HG03159 (cell line): ENCODE data around the gene AFF3.

Experiments used
- ATAC-seq: cut with Tn5 transposase; IDR thresholded peaks from one replicate; pipeline ENCODE4 v1.9.1; 2021; ENCODE audit warnings: mild to moderate bottlenecking, moderate library complexity; ENCODE audit not compliant: unreplicated experiment

Gene AFF3

DNA sequence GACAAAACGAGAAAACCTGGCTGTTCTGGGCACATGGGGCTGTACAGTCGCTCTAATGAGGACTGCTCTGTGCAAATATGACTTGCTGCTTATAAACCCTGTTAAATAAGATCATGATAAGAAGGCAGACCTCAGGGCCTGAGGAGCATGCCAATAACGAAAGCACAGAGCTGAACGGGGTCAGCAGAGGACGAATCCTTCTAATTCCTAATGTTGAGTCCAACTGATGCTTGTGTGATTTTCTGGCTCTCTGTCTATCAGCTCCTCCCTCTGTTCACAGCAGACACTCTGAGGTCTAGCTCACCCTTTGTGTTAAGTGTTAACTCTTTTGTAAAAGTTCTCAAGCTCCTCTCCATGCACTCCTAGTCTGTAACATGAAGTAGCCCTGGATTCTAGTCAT is 485.4 kb downstream of the AFF3 start:
- ATAC-seq, result no peak

DNA sequence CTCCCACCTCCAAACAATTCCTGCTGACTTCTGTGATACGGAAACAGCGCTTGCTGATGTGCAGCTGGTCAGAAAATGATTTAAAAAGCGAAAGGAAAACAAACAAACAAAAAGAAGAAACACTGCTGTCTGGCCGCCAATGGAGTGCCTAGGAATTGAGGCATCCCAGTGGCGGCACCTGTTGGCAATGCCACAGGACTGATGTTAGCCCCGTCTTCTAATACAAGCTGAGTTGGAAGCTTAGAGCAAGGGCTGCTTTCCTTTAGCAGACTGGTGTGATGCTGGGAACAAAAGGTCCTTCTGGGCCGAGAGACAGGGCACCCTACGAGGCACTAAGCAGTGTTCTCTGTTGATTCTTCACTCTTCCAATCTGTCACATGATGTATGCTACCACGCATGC is 489.0 kb downstream of the AFF3 start:
- no peak for ATAC-seq

DNA sequence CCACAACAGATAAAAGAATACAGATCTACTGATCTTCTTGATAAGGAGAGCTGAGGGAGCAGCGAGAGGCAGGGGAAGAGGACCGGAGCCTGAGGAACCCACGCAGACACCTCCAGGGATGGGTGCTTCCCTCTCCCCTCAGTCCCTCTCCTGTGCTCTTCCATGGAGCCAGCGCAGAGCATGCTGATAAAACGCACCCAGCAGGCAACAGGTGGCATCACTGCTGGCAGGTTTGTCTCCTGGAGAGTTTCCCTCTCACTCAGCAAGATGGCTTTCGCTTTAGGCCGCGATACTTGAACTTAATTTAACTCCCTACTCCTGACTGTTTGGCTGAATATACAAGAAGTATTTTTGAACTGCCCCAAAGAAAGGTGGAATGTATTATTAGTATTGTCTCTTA is 489.5 kb downstream of the AFF3 start:
- no peak for ATAC-seq

DNA sequence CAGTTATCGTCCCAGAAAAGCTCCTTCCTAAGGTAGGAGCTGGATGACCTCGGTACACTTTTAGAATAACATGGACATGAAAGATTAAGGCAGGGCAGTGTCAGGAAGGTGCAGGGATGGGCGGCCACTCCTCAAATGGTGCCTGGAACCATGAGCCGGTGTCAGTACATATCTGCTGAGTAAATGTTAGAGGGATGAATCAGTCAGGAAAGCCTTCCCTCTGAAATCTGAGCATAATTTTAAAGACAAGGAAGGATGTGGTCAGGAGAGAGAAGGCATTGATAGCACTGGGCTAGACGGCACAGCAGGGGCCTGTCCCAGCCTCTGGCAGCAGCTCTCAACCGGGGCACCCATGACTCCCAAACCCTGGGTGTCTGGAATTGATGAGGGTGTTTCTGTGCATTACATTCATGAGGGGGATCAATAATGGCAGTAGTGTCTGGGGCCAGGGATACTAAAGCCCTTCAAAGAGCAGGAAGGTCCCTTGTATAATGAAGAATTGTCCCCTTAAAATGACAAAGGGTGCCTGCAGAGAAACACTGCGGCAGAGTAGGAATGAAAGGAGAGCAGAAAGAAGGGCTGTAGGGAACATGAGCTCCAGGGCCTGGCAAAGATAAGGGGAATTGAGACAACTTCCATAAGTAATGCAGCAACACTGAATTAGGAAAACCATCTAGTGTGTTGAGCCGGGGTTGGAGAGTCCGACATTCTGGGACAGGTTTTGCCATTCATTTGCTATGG is 490.3 kb downstream of the AFF3 start:
- no peak for ATAC-seq

DNA sequence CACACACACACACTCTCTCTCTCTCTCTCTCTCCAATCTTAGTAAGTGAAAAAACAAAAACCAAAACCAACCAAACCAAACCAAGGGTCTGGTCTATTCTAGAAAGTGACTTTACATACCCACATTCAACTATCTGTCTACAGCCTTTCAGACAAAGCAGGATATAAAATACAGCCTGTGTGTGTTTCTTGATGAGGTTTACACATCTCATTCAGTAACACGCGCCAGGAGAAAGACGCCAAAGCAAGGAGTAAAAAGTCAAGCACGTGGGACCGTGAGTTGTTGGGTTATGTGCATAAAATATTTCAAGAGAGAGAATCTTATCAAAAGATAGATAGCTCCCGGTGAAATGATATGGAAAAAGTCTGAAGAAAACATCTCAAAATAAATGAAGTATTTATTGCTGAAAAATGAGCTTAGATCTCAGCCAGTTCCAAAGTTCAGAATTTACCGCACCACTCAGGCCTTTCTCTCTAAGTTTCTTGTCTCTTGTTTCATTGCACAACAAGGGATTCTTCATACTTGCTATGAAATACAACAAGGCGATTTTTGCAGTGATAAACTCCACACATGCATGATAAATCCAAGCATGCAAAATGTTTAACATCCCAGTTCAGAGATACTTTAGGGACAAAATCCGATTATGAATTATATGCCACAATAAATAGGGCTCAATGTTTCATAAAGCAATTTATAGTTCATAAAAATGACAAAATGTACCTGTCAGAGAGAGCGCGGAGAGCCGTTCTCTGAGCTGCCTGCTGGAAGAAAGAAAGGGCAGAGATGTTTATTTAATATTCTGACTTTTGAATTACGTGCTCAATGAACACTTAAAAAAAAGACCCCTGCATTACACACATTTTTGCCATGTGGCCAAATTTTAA is 493.2 kb downstream of the AFF3 start:
- ATAC-seq, result no peak

DNA sequence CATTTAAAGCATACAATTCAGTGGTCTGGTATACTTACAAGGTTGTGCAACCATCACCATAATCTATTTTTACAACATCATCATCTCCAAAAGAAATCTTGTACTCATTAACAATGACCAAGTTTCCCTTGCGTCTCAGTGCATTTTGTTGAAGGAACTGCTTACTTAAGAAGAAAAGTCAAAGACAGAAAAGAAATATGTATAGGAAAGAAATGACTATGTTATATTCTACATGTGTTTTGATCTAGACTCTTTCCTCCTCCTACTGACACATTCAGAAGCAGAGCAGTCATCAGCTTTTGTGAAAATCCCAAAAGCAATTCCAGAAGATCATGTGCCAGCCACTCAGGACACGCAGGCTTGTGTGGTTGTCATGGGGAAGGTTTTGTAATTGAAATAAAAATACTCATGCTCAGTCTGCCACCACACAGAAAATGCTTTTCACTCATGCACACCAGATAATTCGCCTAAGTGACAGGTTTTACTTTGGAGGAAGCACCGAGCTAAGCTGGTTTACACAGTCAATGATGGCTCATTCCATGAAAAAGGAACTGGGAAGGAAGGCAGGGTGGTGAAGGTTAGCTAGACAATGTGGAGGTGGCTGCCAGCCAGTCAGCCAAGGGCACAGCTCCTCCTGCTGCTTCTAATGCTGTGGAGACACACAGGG is 494.1 kb downstream of the AFF3 start:
- no peak for ATAC-seq

DNA sequence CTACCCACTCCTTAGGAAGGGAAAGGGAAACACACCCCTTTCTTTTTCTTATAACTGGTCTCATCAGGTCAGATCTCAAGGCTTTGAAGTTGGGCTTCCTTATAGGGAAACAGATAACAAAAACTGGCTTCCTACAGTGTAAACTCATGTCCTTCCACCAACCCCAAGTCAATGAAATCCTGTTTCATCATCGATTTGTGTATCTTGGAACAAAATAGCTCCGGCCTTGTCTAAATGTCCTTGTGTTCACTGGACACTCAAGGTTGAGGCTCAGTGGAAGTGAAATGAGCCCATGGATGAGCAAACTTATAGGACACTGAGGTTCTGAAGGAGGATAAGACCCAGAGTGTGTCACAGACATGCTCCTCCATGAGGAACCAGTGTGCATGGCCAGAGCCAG is 496.4 kb downstream of the AFF3 start:
- no peak for ATAC-seq

DNA sequence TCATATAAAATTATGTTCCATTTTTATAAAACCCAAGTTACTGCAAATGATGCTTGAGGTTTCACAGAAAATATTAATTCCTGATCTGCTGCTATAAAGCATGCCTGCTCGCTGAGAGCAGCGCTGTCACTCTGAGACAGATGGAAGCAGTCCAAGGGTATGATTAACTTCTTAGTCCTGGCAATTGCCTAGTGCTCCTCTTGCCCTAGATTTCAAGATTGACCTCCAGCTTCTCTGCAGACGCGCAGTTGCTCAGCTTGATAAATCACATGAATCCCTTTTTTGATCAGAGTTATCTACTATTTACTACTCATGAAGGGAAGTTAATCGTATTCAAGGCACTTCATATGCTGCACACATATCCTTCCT is 498.0 kb downstream of the AFF3 start:
- ATAC-seq, result no peak

DNA sequence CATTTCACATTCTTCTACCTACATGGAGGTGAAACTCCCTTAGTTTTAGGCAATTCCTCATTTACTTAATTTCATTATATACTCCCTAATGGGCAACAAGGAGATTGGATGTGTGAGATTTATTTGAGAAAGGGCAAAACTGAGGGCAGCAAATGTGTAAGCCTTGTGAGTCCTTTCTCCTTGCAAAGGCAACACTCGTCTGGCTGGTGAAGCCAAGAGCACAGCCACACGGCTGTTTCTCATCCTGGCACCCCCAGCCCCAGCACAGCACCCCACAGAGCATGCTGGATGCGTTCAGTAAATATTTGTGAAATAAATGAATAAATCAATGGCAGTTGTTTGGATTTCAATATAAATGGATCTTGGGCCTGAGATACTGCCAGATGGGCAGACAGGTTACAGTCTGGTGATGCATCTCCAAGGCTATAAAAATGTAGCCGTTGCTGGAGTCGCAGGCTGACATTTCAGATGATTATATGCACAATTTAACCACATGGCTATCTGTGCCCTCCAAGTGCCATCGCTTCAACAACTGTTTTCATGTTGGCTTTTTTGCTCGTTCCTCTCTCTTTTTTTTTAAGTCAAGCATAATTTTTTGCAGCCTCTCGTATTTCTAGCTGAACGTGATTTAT is 498.5 kb downstream of the AFF3 start:
- no peak for ATAC-seq

DNA sequence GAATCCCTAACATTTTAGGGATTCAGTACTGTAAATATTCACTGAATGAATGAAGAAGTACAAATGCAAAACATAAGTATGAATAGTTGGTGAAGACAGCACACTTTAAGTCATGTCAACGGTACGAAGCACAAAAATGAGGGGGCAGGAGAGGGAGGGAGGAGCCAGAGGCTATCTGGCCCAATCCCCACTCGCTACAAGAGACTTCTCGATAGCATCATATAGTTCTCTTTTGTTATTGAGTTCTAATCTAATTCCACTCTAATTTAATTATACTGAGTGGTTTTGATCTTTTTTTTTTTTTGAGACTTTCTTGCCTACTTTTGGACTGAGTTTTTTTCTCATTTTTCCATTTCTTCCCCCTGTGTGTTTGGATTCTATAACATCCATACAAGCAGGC is 500.4 kb downstream of the AFF3 start:
- no peak for ATAC-seq

DNA sequence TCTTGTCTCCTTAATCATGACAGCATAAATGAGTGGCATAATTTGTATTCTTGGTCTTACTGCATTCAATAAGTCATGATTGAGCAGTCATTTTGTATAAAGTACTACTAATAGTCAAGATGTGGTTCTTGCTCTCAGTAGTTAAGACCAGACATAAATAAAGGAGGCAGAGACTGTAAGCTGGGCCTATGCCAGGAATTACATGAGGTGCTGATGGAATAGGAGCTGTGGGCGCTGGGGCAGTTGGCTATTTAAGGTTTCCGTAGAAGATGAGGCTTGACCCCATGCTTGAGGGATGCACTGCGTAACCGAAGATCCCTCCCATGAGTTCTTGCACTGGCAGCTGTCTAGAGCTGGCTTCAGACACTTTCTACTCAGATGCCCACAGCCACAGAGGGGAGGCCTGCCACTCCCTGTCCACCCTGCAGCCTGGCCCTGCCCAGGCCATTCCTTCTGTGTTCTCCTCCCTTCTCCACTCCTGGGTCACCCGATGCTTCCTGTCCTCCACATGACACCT is 501.7 kb downstream of the AFF3 start:
- no peak for ATAC-seq

DNA sequence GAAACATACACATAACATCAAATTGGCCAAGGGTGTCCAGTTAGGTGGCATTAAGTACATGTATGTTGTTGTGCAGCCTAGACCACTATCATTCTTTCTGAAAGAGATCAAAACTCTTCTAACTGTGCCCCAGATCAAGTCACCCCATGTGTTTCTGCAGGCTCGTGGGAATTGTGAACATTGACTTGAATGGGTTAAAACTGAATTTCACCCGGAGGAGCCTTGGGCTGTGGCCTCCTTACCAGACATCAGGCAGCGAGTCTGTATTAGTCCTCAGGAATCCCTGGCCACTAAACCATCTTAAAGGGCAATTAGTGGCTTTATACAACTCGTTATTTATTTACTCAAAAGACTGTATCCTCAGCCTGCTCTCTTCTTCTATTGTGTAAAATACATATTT is 503.6 kb downstream of the AFF3 start:
- no peak for ATAC-seq

DNA sequence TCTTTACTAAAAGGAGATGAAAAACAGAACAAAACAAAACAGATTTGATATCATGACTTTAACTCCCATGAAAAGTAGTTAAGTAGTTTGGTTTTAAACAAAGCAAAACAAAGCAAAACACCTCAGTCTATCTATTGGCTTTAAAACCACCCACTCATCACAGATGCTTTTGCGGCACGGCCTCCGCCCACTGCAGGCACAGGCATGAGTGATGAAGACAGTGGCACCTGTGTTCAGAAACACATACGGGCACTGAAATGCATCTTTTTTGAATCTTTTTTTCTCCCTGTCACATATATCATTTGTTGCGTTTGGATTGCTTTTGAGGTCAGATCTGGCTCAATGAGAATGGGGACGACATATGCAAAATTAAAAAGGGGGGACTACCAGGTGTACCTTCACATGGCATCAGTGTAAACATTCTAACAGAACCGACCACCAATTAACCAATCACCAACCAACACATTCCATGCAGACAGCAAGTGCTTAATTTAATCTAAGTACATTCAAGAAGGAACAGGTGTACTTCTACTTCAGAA is 505.2 kb downstream of the AFF3 start:
- ATAC-seq, result no peak

DNA sequence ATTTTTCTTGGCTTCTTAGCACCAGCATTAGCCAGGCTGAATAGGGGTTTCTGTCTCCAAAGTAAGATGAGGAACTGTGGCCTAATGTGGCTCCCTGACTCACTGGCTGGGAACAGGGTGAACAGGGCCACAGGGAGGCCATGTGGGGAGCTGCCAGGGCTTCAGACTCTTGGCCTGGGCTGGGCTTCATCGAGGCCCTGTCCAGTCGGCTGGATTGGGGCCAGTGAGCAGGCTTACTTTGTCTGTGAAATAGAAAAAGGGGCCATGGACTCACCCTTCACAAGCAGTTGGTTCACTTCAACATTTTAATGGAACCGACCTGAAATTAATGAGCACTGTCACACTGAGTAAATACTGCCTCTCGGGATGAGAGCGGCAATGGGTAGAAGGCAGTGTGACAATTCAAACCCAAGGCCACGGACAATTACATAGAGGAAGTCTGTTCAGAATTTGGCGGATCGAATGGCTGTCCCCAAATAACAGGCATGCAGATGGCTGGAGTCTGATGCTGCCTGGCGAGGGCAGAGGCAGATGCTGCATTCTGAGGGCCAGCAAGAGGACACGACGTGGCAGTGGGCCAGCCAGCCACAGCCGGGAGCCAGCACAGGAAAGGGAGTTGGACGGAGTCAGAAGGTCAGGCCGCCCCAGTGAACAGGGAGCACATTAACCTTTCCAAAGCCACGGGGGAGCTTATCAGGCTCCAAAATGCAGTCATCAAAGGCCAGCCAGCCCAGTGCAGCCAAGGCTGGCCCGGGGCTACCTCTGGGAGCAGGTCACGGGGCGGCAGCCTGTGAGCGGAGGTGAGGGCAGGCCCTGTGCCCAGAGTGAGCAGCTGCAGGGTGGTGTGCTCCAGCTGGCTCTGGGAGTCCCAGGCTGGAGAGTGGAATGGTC is 506.0 kb downstream of the AFF3 start:
- no peak for ATAC-seq

DNA sequence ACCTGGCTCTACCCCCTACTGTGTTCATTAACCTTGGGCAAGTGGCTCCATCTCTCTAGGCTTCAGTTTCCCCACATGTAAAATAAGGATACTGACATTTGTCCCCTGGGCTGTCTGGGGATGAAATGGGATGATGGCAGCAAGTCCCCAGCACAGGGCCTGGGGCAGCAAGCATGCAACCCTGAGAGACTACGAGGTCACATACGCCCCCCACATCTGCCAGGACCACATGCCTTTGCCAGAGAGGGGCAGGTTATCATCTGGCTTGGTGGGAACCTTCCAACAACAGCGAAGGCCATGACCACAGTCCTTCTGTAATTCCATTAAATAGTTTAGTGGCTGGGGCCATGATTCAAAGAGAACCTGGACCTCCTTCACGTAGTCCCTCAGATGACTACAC is 506.7 kb downstream of the AFF3 start:
- no peak for ATAC-seq

DNA sequence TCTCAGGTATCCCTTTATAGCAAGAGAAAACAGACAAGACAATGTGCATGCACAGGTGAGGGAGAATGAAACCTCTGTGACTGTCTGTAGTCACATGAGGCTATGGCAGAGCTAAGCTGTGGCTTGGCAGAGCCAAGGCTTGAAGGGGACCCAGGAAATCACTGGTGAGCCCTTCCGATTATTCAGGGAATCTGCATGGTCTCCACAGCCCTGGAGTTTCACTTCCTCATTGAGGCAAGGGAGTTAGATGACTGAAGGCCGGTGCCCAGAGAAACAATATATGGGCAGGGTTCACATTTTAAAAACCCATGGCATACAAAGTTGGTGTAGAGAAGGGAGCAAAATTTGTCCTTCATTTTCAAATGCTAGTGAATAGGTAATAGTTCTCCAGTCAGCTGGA is 508.2 kb downstream of the AFF3 start:
- no peak for ATAC-seq

DNA sequence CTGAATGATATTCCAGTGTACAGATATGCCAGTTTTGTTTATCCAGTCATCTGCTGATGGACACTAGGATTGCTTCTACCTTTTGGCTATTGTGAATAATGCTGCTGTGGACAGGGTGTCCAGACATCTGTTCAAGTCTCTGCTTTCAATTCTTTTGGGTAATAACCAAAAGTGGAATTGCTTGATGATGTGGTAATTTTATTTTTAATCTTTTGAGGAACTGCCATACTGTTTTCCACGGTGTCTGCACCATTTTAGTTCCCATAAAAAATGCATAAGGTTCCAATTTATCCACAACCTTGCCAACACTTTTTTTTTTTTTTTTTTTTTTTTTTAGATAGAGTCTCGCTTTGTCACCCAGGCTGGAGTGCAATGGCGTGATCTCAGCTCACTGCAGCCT is 510.7 kb downstream of the AFF3 start:
- no peak for ATAC-seq

DNA sequence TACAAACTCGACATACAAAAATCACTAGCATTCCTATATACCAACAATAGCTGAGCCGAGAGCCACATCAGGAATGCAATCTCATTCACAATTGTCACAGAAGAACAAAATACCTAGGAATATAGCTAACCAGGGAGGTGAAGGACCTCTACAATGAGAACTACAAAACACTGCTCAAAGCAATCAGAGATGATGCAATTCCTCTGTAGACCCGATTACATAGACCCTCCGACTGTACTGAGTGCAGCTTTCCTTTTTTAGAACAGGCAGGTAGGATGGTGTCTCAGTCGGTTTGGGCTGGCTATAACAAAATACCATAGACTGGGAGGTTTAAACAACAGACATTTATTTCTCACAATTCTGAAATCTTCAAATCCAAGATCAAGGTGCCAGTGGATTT is 513.1 kb downstream of the AFF3 start:
- no peak for ATAC-seq

DNA sequence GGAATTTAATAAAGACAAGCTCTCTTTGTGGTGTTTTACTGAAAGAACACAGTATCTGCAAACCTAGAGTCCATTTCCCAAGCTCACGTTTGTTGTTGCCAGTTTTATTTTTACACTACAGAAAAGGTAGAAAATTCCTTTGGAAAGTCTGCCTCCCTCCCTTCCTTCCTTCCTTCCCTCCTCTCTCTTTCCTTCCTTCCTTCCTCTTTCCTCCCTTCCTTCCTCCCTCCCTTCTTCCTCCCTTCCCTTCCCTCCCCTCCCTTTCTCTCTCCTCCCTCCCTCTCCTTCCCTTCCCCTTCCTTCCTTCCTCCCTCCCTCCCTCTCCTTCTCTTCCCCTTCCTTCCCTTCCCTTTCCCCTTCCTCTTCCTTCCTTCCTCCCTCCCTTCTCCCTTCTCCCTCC is 516.2 kb downstream of the AFF3 start:
- no peak for ATAC-seq

DNA sequence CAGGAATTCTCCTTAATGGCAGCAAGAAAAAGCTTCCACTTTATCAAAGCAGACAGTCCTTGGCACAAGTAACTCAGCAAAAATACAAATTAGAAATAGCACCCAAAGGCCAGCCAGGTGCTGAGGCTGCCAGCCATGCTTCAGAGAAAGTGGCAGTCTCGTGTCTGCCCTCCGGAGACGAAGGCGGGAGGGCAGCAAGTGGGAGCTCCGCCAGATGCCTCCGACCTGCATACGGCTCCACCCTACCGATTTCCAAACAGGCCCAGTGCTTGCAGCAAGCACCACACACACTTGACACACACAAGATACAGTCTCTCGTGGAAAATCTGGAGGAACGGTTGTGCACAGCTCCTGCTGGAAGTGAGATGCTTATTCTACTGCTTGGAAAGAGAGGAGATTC is 517.7 kb downstream of the AFF3 start:
- no peak for ATAC-seq
